ENCODE measurements around the gene ETV5.

DNA sequence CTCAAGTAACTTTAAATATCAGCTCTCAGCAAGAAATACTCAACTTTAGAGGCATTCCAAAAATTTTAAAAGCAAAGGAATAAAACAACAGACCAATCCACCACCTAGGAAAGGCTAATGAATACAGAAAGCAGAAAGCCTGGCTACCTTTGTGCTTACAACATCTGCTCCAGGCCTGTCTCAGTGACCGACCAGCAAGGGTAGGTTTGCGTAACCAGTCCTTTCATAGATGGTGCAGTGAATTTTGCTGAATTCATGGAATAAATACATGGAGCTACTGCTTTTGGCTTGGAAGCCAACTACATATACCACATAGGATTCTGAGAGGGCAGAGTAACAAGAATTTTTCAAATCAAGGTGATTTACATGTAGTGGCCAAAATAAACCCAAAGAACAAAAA lies 27.2 kb downstream of the ETV5 start:
- TF ChIP-seq CTCF (IDR thresholded peaks at IDR 0.05; ENCODE audit: low read depth, low read length, missing input control) (no peak), GABPA (IDR thresholded peaks at IDR 0.05 in 1 of 2, conservative IDR thresholded peaks at IDR 0.05 in 1 of 2) (no peak), RXRA (IDR thresholded peaks at IDR 0.05) (no peak), EGR1 (IDR thresholded peaks at IDR 0.05; ENCODE audit: low read depth in 2 of 2) (no peak), SP1 (IDR thresholded peaks at IDR 0.05) (no peak), MAX (IDR thresholded peaks at IDR 0.05) (no peak), REST (IDR thresholded peaks at IDR 0.05) (no peak), YY1 (IDR thresholded peaks at IDR 0.05) (no peak), TAF1 (conservative IDR thresholded peaks at IDR 0.05) (no peak)
